NT2/D1 (cell line): ENCODE measurements around the gene PTPRN2.

Experiments
- SUZ12 ChIP-seq: IDR thresholded peaks from 2 replicates; pipeline ENCODE4 v1.6.1; 2011; ENCODE audit not compliant: insufficient read length, insufficient read depth; ENCODE audit errors: extremely low read depth
- YY1 ChIP-seq: IDR thresholded peaks from 2 replicates; pipeline ENCODE4 v1.6.1; 2011; ENCODE audit not compliant: insufficient read length, insufficient read depth
- ZNF274 ChIP-seq: IDR thresholded peaks from 2 replicates; pipeline ENCODE4 v1.6.1; 2011; ENCODE audit warnings: mild to moderate bottlenecking, low read depth, low read length

DNA sequence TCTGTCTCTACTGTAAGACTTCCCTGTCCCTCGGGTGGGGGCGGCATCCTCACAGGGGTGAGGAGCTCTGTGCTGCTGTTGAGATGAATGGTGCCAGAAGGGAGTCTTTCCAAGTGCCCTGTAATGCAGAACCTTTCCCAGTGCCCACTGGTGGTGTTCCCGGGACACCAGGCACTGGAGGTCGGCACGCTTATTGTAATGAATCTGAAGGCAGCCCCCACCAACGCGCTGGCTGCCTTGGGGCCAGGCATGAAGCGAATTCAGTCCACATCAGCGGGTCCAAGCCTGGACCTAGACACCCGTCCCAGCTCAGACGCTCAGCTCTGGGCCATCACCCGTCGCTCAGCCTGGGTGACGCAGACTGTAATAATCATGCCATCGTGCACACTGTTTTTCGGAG, 658.0 kb downstream of the PTPRN2 start:
- TF ChIP-seq YY1 (no peak), ZNF274 (no peak), SUZ12 (no peak)
